CD14-positive monocyte (primary cell): ENCODE results near the gene ULK3. TPM values are rescaled to one million over a fixed set of nuclear protein-coding genes. Genes with fewer than 3 reads are reported as not detected.

ENCODE experiments used
- DNase-seq, 3 donors: peaks; one replicate each; pipeline ENCODE4 v3.0.0-alpha.2; 2011 to 2022
- H2AFZ ChIP-seq: 2 replicates; pipeline ENCODE4 v1.6.0; 2012; ENCODE audit warnings: mild to moderate bottlenecking, low read depth, low read length, inconsistent platforms; ENCODE audit not compliant: insufficient read depth, poor library complexity, severe bottlenecking
- H3K27ac ChIP-seq, 2 donors: 1 replicate in 1 of 2; 2 replicates in 1 of 2; pipeline ENCODE4 v1.5.1; 2012 to 2013; ENCODE audit warnings: low read length in 2 of 2, control low read depth in 1 of 2, inconsistent platforms in 1 of 2, low read depth in 1 of 2, mild to moderate bottlenecking in 1 of 2
- H3K27me3 ChIP-seq, 2 donors: one replicate each; pipeline versions ENCODE4 v1.6.0 to v1.6.1; 2011 to 2013; ENCODE audit warnings: low read length in 2 of 2; ENCODE audit not compliant: control insufficient read depth in 2 of 2, insufficient read depth in 2 of 2
- H3K36me3 ChIP-seq, 2 donors: replicated peaks in 1 of 2; 1 replicate in 1 of 2; 2 replicates in 1 of 2; pipeline versions ENCODE4 v1.5.1 to v1.6.1; 2012 to 2013; ENCODE audit warnings: low read length in 2 of 2, control low read depth in 1 of 2, inconsistent platforms in 1 of 2, mild to moderate bottlenecking in 1 of 2; ENCODE audit not compliant: insufficient read depth in 2 of 2, control insufficient read depth in 1 of 2
- H3K4me1 ChIP-seq, 2 donors: 1 replicate in 1 of 2; 2 replicates in 1 of 2; pipeline versions ENCODE4 v1.5.1 to v1.6.1; 2012 to 2013; ENCODE audit warnings: low read length in 2 of 2, control low read depth in 1 of 2, inconsistent platforms in 1 of 2, mild to moderate bottlenecking in 1 of 2, moderate library complexity in 1 of 2; ENCODE audit not compliant: insufficient read depth in 2 of 2, control insufficient read depth in 1 of 2
- H3K4me2 ChIP-seq: replicated peaks from 2 replicates; pipeline ENCODE3; 2012; ENCODE audit warnings: low read length, moderate library complexity, mild to moderate bottlenecking; ENCODE audit not compliant: poor library complexity, severe bottlenecking; ENCODE audit errors: extremely low read depth
- H3K4me3 ChIP-seq, 3 experiments: fragments of 200-600 bp in 1 of 3; sonication (generic) in 1 of 3; replicated peaks in 1 of 3; 1 replicate in 2 of 3; 2 replicates in 1 of 3; pipeline ENCODE4 v1.5.1; 2011 to 2013; ENCODE audit warnings: low read length in 3 of 3, mild to moderate bottlenecking in 3 of 3, control low read depth in 2 of 3, low read depth in 2 of 3, inconsistent platforms in 1 of 3, moderate library complexity in 1 of 3
- H3K79me2 ChIP-seq: 2 replicates; pipeline ENCODE4 v1.6.0; 2012; ENCODE audit warnings: mild to moderate bottlenecking, control low read depth, inconsistent platforms, low read length, moderate library complexity; ENCODE audit not compliant: insufficient read depth
- H3K9ac ChIP-seq: 2 replicates; pipeline ENCODE4 v1.6.0; 2017; ENCODE audit warnings: low read length, mild to moderate bottlenecking; ENCODE audit not compliant: insufficient read depth, poor library complexity, severe bottlenecking
- H3K9me3 ChIP-seq, 2 donors: replicated peaks in 1 of 2; 1 replicate in 1 of 2; 2 replicates in 1 of 2; pipeline versions ENCODE4 v1.5.1 to v1.6.1; 2012 to 2013; ENCODE audit warnings: low read length in 2 of 2, control low read depth in 1 of 2; ENCODE audit not compliant: control insufficient read depth in 1 of 2, insufficient read depth in 1 of 2
- H4K20me1 ChIP-seq: 2 replicates; pipeline ENCODE4 v1.6.0; 2012; ENCODE audit warnings: mild to moderate bottlenecking, low read length, control low read depth, moderate library complexity; ENCODE audit not compliant: insufficient read depth
- H3K27ac Mint-ChIP-seq, 7 donors: one replicate each; pipeline ENCODE4 v1.8.0; 2020; ENCODE audit warnings: mild to moderate bottlenecking in 7 of 7, mixed read lengths in 7 of 7, moderate library complexity in 6 of 7, inconsistent platforms in 2 of 7
- H3K27me3 Mint-ChIP-seq, 3 donors: one replicate each; pipeline ENCODE4 v1.8.0; 2021 to 2022; ENCODE audit warnings: low read depth in 3 of 3, mild to moderate bottlenecking in 3 of 3, mixed read lengths in 3 of 3, moderate library complexity in 3 of 3, inconsistent platforms in 1 of 3
- H3K36me3 Mint-ChIP-seq, 2 donors: one replicate each; pipeline ENCODE4 v1.8.0; 2020; ENCODE audit warnings: mixed read lengths in 2 of 2, inconsistent platforms in 1 of 2, mild to moderate bottlenecking in 1 of 2
- H3K4me1 Mint-ChIP-seq: one replicate; pipeline ENCODE4 v1.8.0; 2020; ENCODE audit warnings: mild to moderate bottlenecking, mixed read lengths
- H3K4me3 Mint-ChIP-seq, 2 donors: one replicate each; pipeline ENCODE4 v1.8.0; 2020; ENCODE audit warnings: mild to moderate bottlenecking in 2 of 2, mixed read lengths in 2 of 2, moderate library complexity in 1 of 2
- H3K9me3 Mint-ChIP-seq, 7 donors: one replicate each; pipeline ENCODE4 v1.8.0; 2020 to 2022; ENCODE audit warnings: mixed read lengths in 7 of 7, mild to moderate bottlenecking in 6 of 7, moderate library complexity in 6 of 7, inconsistent platforms in 2 of 7
- CTCF ChIP-seq: fragments of 200-600 bp; IDR thresholded peaks from one replicate; pipeline ENCODE4 v1.8.0; 2022; ENCODE audit warnings: antibody characterized with exemption, mild to moderate bottlenecking
- WGBS: methylation state at CpG from one replicate; pipeline ENCODE4 v1.1.5; 2013; ENCODE audit warnings: missing lambda C conversion rate; ENCODE audit not compliant: insufficient coverage; 5-methylcytosine and 5-hydroxymethylcytosine counted together
- intact Hi-C, 2 donors: fragments of 100-400 bp; cut with micrococcal nuclease; formaldehyde crosslinking; loops; one replicate each; pipeline versions ENCODE4 v1.15.0 to v1.15.1; 2023
- polyA plus RNA-seq, 3 donors: library from polyadenylated mRNA; depleted of rRNA in 1 of 3; unstranded in 2 of 3; stranded (reverse) in 1 of 3; fragments of 300-500 nt in 2 of 3; fragments of >200 nt in 1 of 3; fragmentation: Illumina TruSeq in 2 of 3; gene quantifications; 1 replicate in 2 of 3; 2 replicates in 1 of 3; pipeline ENCODE4 v1.2.3, GENCODE V29; 2012 to 2021

The ULK3 gene
- polyA plus RNA-seq, 3 donors, result 9.4 to 58.7 (median 16.0) TPM

GRCh38 chr15:74789741-74790079, 53.2 kb downstream of the ULK3 start:
- H3K9ac ChIP-seq, result peak overlapping the region; percentile 76
- H3K4me1 ChIP-seq, result peaks cover 95 to 100% of the 10 kb centered on the region in 2 donors
- H3K27ac ChIP-seq, result peak overlapping the region; percentile 96 to 97
- H3K9me3 Mint-ChIP-seq, result peaks cover 0 to under 1% (median 0%) of the 10 kb centered on the region in 7 donors
- peaks cover 36% of the 10 kb centered on the region for H4K20me1 ChIP-seq
- H3K36me3 ChIP-seq, result peaks cover 16 to 33% of the 10 kb centered on the region in 2 donors
- peak overlapping the region; percentile 99 to 100 (median 100) for H3K27ac Mint-ChIP-seq
- H3K27me3 ChIP-seq, result no peaks in the 10 kb centered on the region
- no peaks in the 10 kb centered on the region for H3K9me3 ChIP-seq
- H3K36me3 Mint-ChIP-seq, result peaks cover 39 to 62% of the 10 kb centered on the region in 2 donors
- intact Hi-C loops, result loop anchor here in 1 of 2 donors (1.0 kb wide), 1 partner anchor 10 kb away; no protein-coding TSS in a partner anchor
- TF ChIP-seq CTCF, result no peak
- peak overlapping the region; percentile 94 to 95 for H3K4me3 Mint-ChIP-seq
- no peak for DNase-seq
- 0% methylated on average over 1 of the region's 3 CpGs for WGBS
- peak overlapping the region; percentile 17 to 100 (median 46) for H3K4me3 ChIP-seq
- H3K4me2 ChIP-seq, result peak overlapping the region; percentile 93
- no peak overlapping the region for H2AFZ ChIP-seq
- peaks cover 92% of the 10 kb centered on the region for H3K4me1 Mint-ChIP-seq
- H3K27me3 Mint-ChIP-seq, result peaks cover 0 to 2% (median 0%) of the 10 kb centered on the region in 3 donors
- peaks cover 94% of the 10 kb centered on the region for H3K79me2 ChIP-seq

GRCh38 chr15:74789171-74789631, 53.8 kb downstream of the ULK3 start:
- Histone ChIP-seq H3K9me3 (no peaks in the 10 kb centered on the region), H3K9ac (peak overlapping the region; percentile 76), H3K4me3 (peak overlapping the region; percentile 17 to 100 (median 46)), H3K4me2 (peak overlapping the region; percentile 93), H2AFZ (no peak overlapping the region), H3K79me2 (peaks cover 94% of the 10 kb centered on the region), H3K36me3 (peaks cover 12 to 28% of the 10 kb centered on the region in 2 donors), H3K27me3 (no peaks in the 10 kb centered on the region), H3K27ac (peak overlapping the region; percentile 96 to 97), H4K20me1 (peaks cover 31% of the 10 kb centered on the region), H3K4me1 (peaks cover 97 to 100% of the 10 kb centered on the region in 2 donors)
- H3K4me1 Mint-ChIP-seq, result peaks cover 91% of the 10 kb centered on the region
- peak overlapping the region; percentile 94 to 95 for H3K4me3 Mint-ChIP-seq
- intact Hi-C loops, result no loop called here
- H3K36me3 Mint-ChIP-seq, result peaks cover 40 to 61% of the 10 kb centered on the region in 2 donors
- H3K27ac Mint-ChIP-seq, result peak overlapping the region; percentile 99 to 100 (median 100)
- TF ChIP-seq CTCF, result no peak
- WGBS, result 4% methylated on average over 14 of the region's 14 CpGs
- no peak for DNase-seq
- H3K9me3 Mint-ChIP-seq, result peaks cover 0 to 2% (median 0%) of the 10 kb centered on the region in 7 donors
- H3K27me3 Mint-ChIP-seq, result peaks cover 0 to 2% (median 0%) of the 10 kb centered on the region in 3 donors
